H1 (cell line): ENCODE measurements around the gene RAB1A. TPM values are rescaled to one million over a fixed set of nuclear protein-coding genes. Genes with fewer than 3 reads are reported as not detected.

Experiments
- CTCF ChIA-PET: fragments of 300-600 bp; sonication (Branson Sonifier 250); formaldehyde crosslinking; loops from one replicate; lab custom pipeline; 2021; ENCODE audit not compliant: partially characterized antibody; lab: Charles Lee
- POLR2A ChIA-PET: fragments of 300-600 bp; sonication (Branson Sonifier 250); formaldehyde crosslinking; loops from one replicate; lab custom pipeline; 2021; ENCODE audit warnings: inconsistent platforms; ENCODE audit not compliant: partially characterized antibody; lab: Charles Lee
- DNase-seq, 2 experiments: peaks; one replicate each; pipeline versions ENCODE4 v3.0.0 to v3.0.0-alpha.2; 2010 to 2022; ENCODE audit warnings: low spot score in 2 of 2, low read depth in 1 of 2, mixed read lengths in 1 of 2
- FAIRE-seq: peaks from 2 replicates; lab custom pipeline; 2011; peaks lifted over from hg19 to GRCh38; lab: Jason Lieb, UNC
- H2AFZ ChIP-seq: 2 replicates; pipeline ENCODE4 v1.8.1; 2012; ENCODE audit warnings: low read length, inconsistent platforms
- H2AK5ac ChIP-seq: 2 replicates; pipeline ENCODE4 v1.6.1; 2013; ENCODE audit warnings: low read depth, low read length
- H2BK120ac ChIP-seq: replicated peaks from 2 replicates; pipeline ENCODE3; 2013; ENCODE audit warnings: low read depth, low read length, inconsistent platforms
- H2BK12ac ChIP-seq: 2 replicates; pipeline ENCODE4 v1.6.1; 2013; ENCODE audit warnings: low read depth, low read length
- H2BK15ac ChIP-seq: 2 replicates; pipeline ENCODE4 v1.6.1; 2013; ENCODE audit warnings: low read length
- H2BK20ac ChIP-seq: 2 replicates; pipeline ENCODE4 v1.6.1; 2013; ENCODE audit warnings: low read length
- H2BK5ac ChIP-seq: 2 replicates; pipeline ENCODE4 v1.6.1; 2013; ENCODE audit warnings: low read depth, low read length
- H3K14ac ChIP-seq: 2 replicates; pipeline ENCODE4 v1.6.1; 2013; ENCODE audit warnings: inconsistent platforms; ENCODE audit not compliant: insufficient read length
- H3K18ac ChIP-seq: 2 replicates; pipeline ENCODE4 v1.6.1; 2013; ENCODE audit warnings: low read length; ENCODE audit errors: extremely low read depth
- H3K23ac ChIP-seq: 2 replicates; pipeline ENCODE4 v1.6.1; 2013; ENCODE audit warnings: inconsistent platforms; ENCODE audit not compliant: insufficient read length
- H3K23me2 ChIP-seq: 2 replicates; pipeline ENCODE4 v1.6.1; 2013; ENCODE audit warnings: low read depth, low read length
- H3K27ac ChIP-seq: 2 replicates; pipeline ENCODE4 v1.6.1; 2011; ENCODE audit warnings: low read depth, low read length, inconsistent platforms
- H3K27me3 ChIP-seq, 4 experiments: replicated peaks in 1 of 4; 1 replicate in 1 of 4; 2 replicates in 3 of 4; pipeline versions ENCODE4 v1.6.1 to v1.8.1; 2011 to 2013; ENCODE audit warnings: low read length in 3 of 4, mild to moderate bottlenecking in 3 of 4, inconsistent platforms in 2 of 4, mixed read lengths in 2 of 4, moderate library complexity in 1 of 4; ENCODE audit not compliant: control insufficient read depth in 3 of 4, insufficient read depth in 3 of 4; ENCODE audit errors: extremely low read depth in 1 of 4
- H3K36me3 ChIP-seq, 4 experiments: 2 replicates each; pipeline versions ENCODE4 v1.6.1 to v1.8.1; 2011 to 2013; ENCODE audit warnings: mild to moderate bottlenecking in 4 of 4, low read length in 3 of 4, moderate library complexity in 2 of 4, control low read depth in 1 of 4, inconsistent platforms in 1 of 4; ENCODE audit not compliant: insufficient read depth in 4 of 4, control insufficient read depth in 2 of 4
- H3K4ac ChIP-seq: replicated peaks from 2 replicates; pipeline ENCODE3; 2013; ENCODE audit warnings: low read length, low read depth, mixed read lengths, inconsistent platforms; ENCODE audit not compliant: insufficient read length
- H3K4me1 ChIP-seq, 4 experiments: replicated peaks in 1 of 4; 1 replicate in 1 of 4; 2 replicates in 3 of 4; pipeline versions ENCODE4 v1.6.1 to v1.8.1; 2011 to 2013; ENCODE audit warnings: low read length in 3 of 4, inconsistent platforms in 2 of 4, mixed read lengths in 1 of 4; ENCODE audit not compliant: insufficient read depth in 4 of 4, control insufficient read depth in 3 of 4
- H3K4me2 ChIP-seq, 2 experiments: 2 replicates each; pipeline versions ENCODE4 v1.6.1 to v1.8.1; 2011 to 2013; ENCODE audit warnings: low read depth in 2 of 2, low read length in 2 of 2, control low read depth in 1 of 2, inconsistent platforms in 1 of 2, mild to moderate bottlenecking in 1 of 2; ENCODE audit not compliant: insufficient read depth in 1 of 2
- H3K4me3 ChIP-seq, 4 experiments: fragments of 200-600, 300-600 bp in 1 of 4; sonication (generic), shearing (Covaris generic), sonication (Bioruptor Twin) in 1 of 4; 2 replicates each; pipeline versions ENCODE4 v1.5.1 to v1.8.1; 2011 to 2016; ENCODE audit warnings: low read length in 4 of 4, low read depth in 3 of 4, control low read depth in 2 of 4, inconsistent platforms in 2 of 4, mild to moderate bottlenecking in 2 of 4, mixed read lengths in 1 of 4, moderate library complexity in 1 of 4; ENCODE audit not compliant: insufficient read depth in 2 of 4; ENCODE audit errors: extremely low read depth in 1 of 4
- H3K56ac ChIP-seq: replicated peaks from 2 replicates; pipeline ENCODE3; 2013; ENCODE audit warnings: low read depth, mild to moderate bottlenecking, mixed read lengths, low read length, inconsistent platforms; ENCODE audit not compliant: insufficient read length
- H3K79me1 ChIP-seq: 2 replicates; pipeline ENCODE4 v1.6.1; 2013; ENCODE audit warnings: low read depth, low read length, control low read depth
- H3K79me2 ChIP-seq, 2 experiments: 2 replicates each; pipeline versions ENCODE4 v1.6.1 to v1.8.1; 2012 to 2013; ENCODE audit warnings: low read length in 2 of 2, mild to moderate bottlenecking in 2 of 2, inconsistent platforms in 1 of 2; ENCODE audit not compliant: insufficient read depth in 2 of 2, control insufficient read depth in 1 of 2
- H3K9ac ChIP-seq, 4 experiments: replicated peaks in 1 of 4; 1 replicate in 1 of 4; 2 replicates in 3 of 4; pipeline versions ENCODE4 v1.6.1 to v1.8.1; 2011 to 2013; ENCODE audit warnings: low read depth in 3 of 4, low read length in 3 of 4, control low read depth in 2 of 4, mild to moderate bottlenecking in 2 of 4, moderate library complexity in 2 of 4, inconsistent platforms in 1 of 4; ENCODE audit errors: extremely low read depth in 1 of 4
- H3K9me3 ChIP-seq, 2 experiments: 2 replicates each; pipeline versions ENCODE4 v1.6.1 to v1.8.1; 2012 to 2013; ENCODE audit warnings: mild to moderate bottlenecking in 2 of 2, moderate library complexity in 2 of 2, control low read depth in 1 of 2, inconsistent platforms in 1 of 2, low read depth in 1 of 2, low read length in 1 of 2, mixed read lengths in 1 of 2; ENCODE audit not compliant: insufficient read depth in 2 of 2
- H4K20me1 ChIP-seq, 2 experiments: replicated peaks in 1 of 2; 2 replicates each; pipeline versions ENCODE3 to v1.8.1; 2011 to 2013; ENCODE audit warnings: inconsistent platforms in 2 of 2, low read length in 2 of 2, mild to moderate bottlenecking in 1 of 2; ENCODE audit not compliant: insufficient read depth in 2 of 2, control insufficient read depth in 1 of 2
- H4K5ac ChIP-seq: 2 replicates; pipeline ENCODE4 v1.6.1; 2013; ENCODE audit warnings: low read length, low read depth, mixed read lengths, inconsistent platforms; ENCODE audit not compliant: insufficient read length
- H4K8ac ChIP-seq: 2 replicates; pipeline ENCODE4 v1.8.0; 2013; ENCODE audit warnings: mild to moderate bottlenecking, moderate library complexity, low read length, inconsistent platforms; ENCODE audit not compliant: insufficient read depth; ENCODE audit errors: extremely low read depth
- H4K91ac ChIP-seq: replicated peaks from 2 replicates; pipeline ENCODE3; 2013; ENCODE audit warnings: low read length, mixed read lengths, inconsistent platforms; ENCODE audit not compliant: insufficient read length
- ATF3 ChIP-seq: IDR thresholded peaks from 2 replicates; pipeline ENCODE4 v1.6.1; 2011; ENCODE audit warnings: low read depth, mild to moderate bottlenecking, low read length; ENCODE audit not compliant: insufficient read depth
- CBX5 ChIP-seq: fragments of 300-800, 300-1000 bp; sonication (generic); IDR thresholded peaks from 2 replicates; pipeline ENCODE4 v1.7.1; 2016; ENCODE audit warnings: antibody characterized with exemption, low read length, low read depth
- EP300 ChIP-seq, 2 experiments: IDR thresholded peaks; 1 replicate in 1 of 2; 2 replicates in 1 of 2; pipeline ENCODE4 v1.6.1; 2011 to 2012; ENCODE audit warnings: low read depth in 2 of 2, low read length in 2 of 2, mild to moderate bottlenecking in 2 of 2, borderline replicate concordance in 1 of 2, inconsistent platforms in 1 of 2, moderate library complexity in 1 of 2
- GABPA ChIP-seq: IDR thresholded peaks from 2 replicates; pipeline ENCODE4 v1.6.1; 2011; ENCODE audit warnings: mild to moderate bottlenecking, low read length, moderate library complexity, borderline replicate concordance; ENCODE audit not compliant: insufficient read depth
- HDAC6 ChIP-seq: IDR thresholded peaks from one replicate; pipeline ENCODE4 v1.7.1; 2012; ENCODE audit warnings: low read depth, mild to moderate bottlenecking, inconsistent platforms, low read length, moderate library complexity
- NRF1 ChIP-seq: IDR thresholded peaks from 2 replicates; pipeline ENCODE4 v1.6.1; 2011; ENCODE audit warnings: mild to moderate bottlenecking, low read depth, low read length, improper control_type of control experiment
- SRF ChIP-seq: IDR thresholded peaks from 2 replicates; pipeline ENCODE4 v1.6.1; 2011; ENCODE audit warnings: mild to moderate bottlenecking, low read depth, low read length, moderate library complexity
- TAF1 ChIP-seq: IDR thresholded peaks from 2 replicates; pipeline ENCODE4 v1.6.1; 2011; ENCODE audit warnings: mild to moderate bottlenecking, low read depth, low read length
- TBP ChIP-seq: IDR thresholded peaks from 2 replicates; pipeline ENCODE4 v1.6.1; 2011; ENCODE audit warnings: low read depth, low read length, improper control_type of control experiment
- TCF12 ChIP-seq: IDR thresholded peaks from 2 replicates; pipeline ENCODE4 v1.6.1; 2011; ENCODE audit warnings: low read depth, mild to moderate bottlenecking, low read length
- WGBS, 2 experiments: shearing (Covaris generic) in 1 of 2; methylation state at CpG; one replicate each; pipeline versions ENCODE4 v1.1.6 to v1.1.7; 2013 to 2015; ENCODE audit warnings: low lambda C conversion rate in 2 of 2, mixed read lengths in 2 of 2, inconsistent platforms in 1 of 2, low coverage in 1 of 2, missing lambda C conversion rate in 1 of 2; ENCODE audit not compliant: insufficient replicate concordance in 2 of 2, insufficient coverage in 1 of 2, insufficient read length in 1 of 2; ENCODE audit errors: extremely low coverage in 1 of 2, missing lambda C conversion rate in 1 of 2; 5-methylcytosine and 5-hydroxymethylcytosine counted together
- polyA plus RNA-seq, 7 experiments: library from polyadenylated mRNA; depleted of rRNA in 3 of 7; stranded (reverse) in 5 of 7; unstranded in 2 of 7; fragments of >200 nt in 5 of 7; fragments of 200-250 nt in 2 of 7; gene quantifications; 1 replicate in 5 of 7; 2 replicates in 1 of 7; 4 replicates in 1 of 7; pipeline versions ENCODE4 v1.2.1 to v1.2.3, GENCODE V29; 2011 to 2013; ENCODE audit warnings: missing spikeins in 2 of 7, mixed read lengths in 2 of 7
- total RNA-seq: library from RNA; stranded (reverse); fragmentation: NEBNext Ultra II Directional; extraction: Animal tissue kit (Norgen Biotek cat#: 25700); gene quantifications from 2 replicates; pipeline ENCODE4 v1.2.1, GENCODE V29; 2021

RAB1A gene
- total and polyA plus RNA-seq, 2 of the 8 experiments (the other 6 are each of a cell fraction or from before 2014, with no cell fraction given), result 77.9 to 120 TPM

- Histone ChIP-seq H3K79me1 (no peaks in the 10 kb centered on the region), H3K79me2 (no peaks in the 10 kb centered on the region), H4K20me1 (no peaks in the 10 kb centered on the region), H4K5ac (no peak overlapping the region), H3K9me3 (no peaks in the 10 kb centered on the region), H4K8ac (no peak overlapping the region), H2AFZ (no peak overlapping the region), H3K18ac (no peak overlapping the region), H2BK15ac (no peak overlapping the region), H2BK12ac (no peak overlapping the region)
- DNase-seq (no peak), FAIRE-seq (no peak)
- TF ChIP-seq ATF3 (no peak), EP300 (IDR thresholded peaks at IDR 0.05; ENCODE audit: borderline replicate concordance in 1 of 2, low read depth in 2 of 2, low read length in 2 of 2) (no peak), TCF12 (no peak), TAF1 (no peak), GABPA (no peak), NRF1 (no peak), HDAC6 (no peak), TBP (no peak), CBX5 (no peak), SRF (no peak)
- TF ChIP-seq, all 59 proteins: peak for 0
- Histone ChIP-seq H3K4me1 (no peaks in the 10 kb centered on the region), H3K27me3 (no peaks in the 10 kb centered on the region), H3K4me3 (no peak overlapping the region), H3K4ac (no peak overlapping the region), H4K91ac (no peak overlapping the region), H3K9ac (no peak overlapping the region), H3K23me2 (no peaks in the 10 kb centered on the region), H2BK20ac (no peak overlapping the region), H2BK120ac (no peak overlapping the region), H3K14ac (no peak overlapping the region), H3K36me3 (no peaks in the 10 kb centered on the region), H3K27ac (no peak overlapping the region), H3K23ac (no peak overlapping the region), H2BK5ac (no peak overlapping the region), H2AK5ac (no peak overlapping the region), H3K4me2 (no peak overlapping the region), H3K56ac (no peak overlapping the region)
- ChIA-PET POLR2A (interaction anchor here (0.6 kb wide), 2 partner anchors 50 to 96 kb away, joined by 3 read pairs; no protein-coding TSS in a partner anchor), CTCF (interaction anchor here (0.6 to 5.8 kb wide), 4 partner anchors 11 to 93 kb away, joined by 3 to 23 read pairs (median 4); no protein-coding TSS in a partner anchor)
- WGBS, 2 experiments, result 96% methylated on average over 6 of the region's 6 CpGs; no CpG with 5 or more reads in 1 of the 2 experiments
Measured at GRCh38 chr2:65158557-65158956, 28.7 kb upstream of the RAB1A start.
